Stimulated activated CD8-positive, alpha-beta memory T cell treated with anti-CD3 and anti-CD28 coated beads, Interleukin-7, amount 100 ng/mL, for 48 hours (primary cell): Measurements from ENCODE around the gene CACNB4.

Experiments used
- DNase-seq, 2 donors: peaks; one replicate each; pipeline ENCODE4 v3.0.0-alpha.2; 2020; ENCODE audit warnings: low read depth in 1 of 2; ENCODE audit errors: extremely low read depth in 1 of 2

The CACNB4 gene

GRCh38 chr2:151833984-151834383 lies 264.9 kb downstream of the CACNB4 start:
- DNase-seq = no peak

- no peak for DNase-seq
These were observed 267.9 kb downstream of the CACNB4 start for GRCh38 chr2:151830961-151831360.

- no peak for DNase-seq
These were observed 269.9 kb downstream of the CACNB4 start for GRCh38 chr2:151828890-151829324.

GRCh38 chr2:151828143-151828889 lies 270.5 kb downstream of the CACNB4 start, which contains the start of gene ARL5A:
ARL5A (minus strand) TSS chr2:151828421; CDS start chr2:151828176, 245 bp downstream.
- DNase-seq = peak; percentile 82 to 90

- no peak for DNase-seq
These were observed 271.2 kb downstream of the CACNB4 start for GRCh38 chr2:151827564-151828142.

GRCh38 chr2:151826737-151827157 lies 272.1 kb downstream of the CACNB4 start:
- no peak for DNase-seq

GRCh38 chr2:151824886-151825285 lies 274.0 kb downstream of the CACNB4 start:
- DNase-seq = no peak

- no peak for DNase-seq
These were observed 275.2 kb downstream of the CACNB4 start for GRCh38 chr2:151823651-151824050.

- no peak for DNase-seq
These were observed 278.9 kb downstream of the CACNB4 start for GRCh38 chr2:151819920-151820319.

- no peak for DNase-seq
These were observed 280.9 kb downstream of the CACNB4 start for GRCh38 chr2:151817929-151818328.

- DNase-seq = no peak
These were observed 282.0 kb downstream of the CACNB4 start for GRCh38 chr2:151816843-151817242.

- DNase-seq = no peak
These were observed 282.9 kb downstream of the CACNB4 start for GRCh38 chr2:151815821-151816489.

- no peak for DNase-seq
These were observed 288.4 kb downstream of the CACNB4 start for GRCh38 chr2:151810489-151810888.

- DNase-seq = no peak
These were observed 289.8 kb downstream of the CACNB4 start for GRCh38 chr2:151809073-151809383.

GRCh38 chr2:151808258-151809072 lies 290.4 kb downstream of the CACNB4 start:
- no peak for DNase-seq

GRCh38 chr2:151805961-151806360 lies 292.9 kb downstream of the CACNB4 start:
- no peak for DNase-seq

GRCh38 chr2:151805343-151805742 lies 293.5 kb downstream of the CACNB4 start:
- DNase-seq = no peak

GRCh38 chr2:151803811-151804210 lies 295.0 kb downstream of the CACNB4 start:
- no peak for DNase-seq

GRCh38 chr2:151802315-151802714 lies 296.5 kb downstream of the CACNB4 start:
- DNase-seq = no peak

- DNase-seq = no peak
These were observed 299.0 kb downstream of the CACNB4 start for GRCh38 chr2:151799886-151800292.

- DNase-seq = no peak
These were observed 302.1 kb downstream of the CACNB4 start for GRCh38 chr2:151796774-151797173.
